ENCODE data around the gene IFI44.

The IFI44 gene

DNA sequence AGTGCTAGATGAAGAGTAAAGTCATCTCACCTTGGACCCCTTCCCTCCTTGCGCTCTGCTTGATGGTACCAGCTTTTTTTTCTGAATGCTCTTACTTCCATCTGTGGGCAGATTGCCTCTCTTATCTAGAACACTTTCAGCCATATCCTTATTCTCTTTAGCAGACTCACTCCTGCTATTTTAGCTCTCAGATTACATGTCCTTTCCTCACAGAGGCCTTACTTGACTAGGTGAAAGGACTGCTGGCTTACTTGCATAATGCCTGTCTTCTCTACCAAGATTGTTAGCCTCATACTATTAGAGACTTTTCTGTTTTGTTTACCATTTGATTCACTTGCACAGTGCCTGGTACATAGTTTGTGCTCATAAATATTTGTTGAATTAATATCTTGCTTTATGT, 9.3 kb downstream of the IFI44 start:
- no peak for DNase-seq

DNA sequence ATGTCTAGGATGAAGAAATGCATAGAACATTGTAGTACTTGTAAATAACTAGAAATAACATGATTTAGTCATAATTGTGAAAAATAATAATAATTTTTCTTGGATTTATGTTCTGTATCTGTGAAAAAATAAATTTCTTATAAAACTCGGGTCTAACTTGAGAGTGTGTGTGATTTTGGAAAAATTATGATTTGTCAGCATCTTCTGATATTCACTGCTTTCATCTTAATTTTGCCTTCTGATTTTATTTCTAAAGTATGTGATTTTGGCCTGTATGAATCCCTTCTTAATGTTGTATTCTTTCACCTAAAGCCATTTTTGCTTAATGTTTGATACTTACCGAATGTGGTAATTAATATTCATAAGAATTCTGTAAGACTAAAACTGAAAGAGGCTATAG, 14.3 kb downstream of the IFI44 start:
- DNase-seq: no peak

DNA sequence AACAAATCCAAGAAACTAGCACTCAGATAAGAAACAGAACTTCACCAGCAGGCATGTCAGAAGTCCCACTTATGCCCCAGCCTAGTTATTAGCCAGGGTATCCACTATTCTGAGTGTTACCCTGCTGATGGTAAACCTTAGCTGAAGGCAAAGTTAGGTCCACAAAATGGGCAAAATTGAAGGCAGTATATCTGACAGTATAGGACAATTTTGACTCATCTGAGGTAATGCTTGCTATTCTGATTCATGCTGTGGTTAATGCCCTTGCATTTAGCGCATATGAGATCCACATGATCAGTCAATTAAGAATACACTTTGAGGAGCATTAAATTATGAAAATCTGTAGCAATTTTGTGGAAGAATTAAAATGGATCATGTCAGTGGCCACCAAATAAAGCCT, 15.1 kb downstream of the IFI44 start:
- DNase-seq: no peak

DNA sequence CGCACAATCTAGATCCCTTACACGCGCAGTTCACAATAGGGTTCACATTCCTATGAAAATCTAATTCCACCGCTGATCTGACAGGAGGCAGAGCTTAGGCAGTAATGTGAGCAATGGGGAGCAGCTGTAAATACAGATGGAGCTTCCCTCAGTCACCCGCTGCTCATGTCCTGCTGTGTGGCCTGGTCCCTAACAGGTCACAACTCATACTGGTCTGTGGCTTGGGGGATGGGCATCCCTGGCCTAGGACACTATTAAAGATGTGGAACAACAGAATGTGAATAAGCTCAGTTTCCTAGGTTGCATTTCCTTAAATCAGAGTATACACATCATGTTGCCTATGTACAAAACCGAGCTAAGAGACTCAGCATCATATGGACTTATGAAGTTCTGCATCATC, 16.2 kb downstream of the IFI44 start:
- DNase-seq: no peak

DNA sequence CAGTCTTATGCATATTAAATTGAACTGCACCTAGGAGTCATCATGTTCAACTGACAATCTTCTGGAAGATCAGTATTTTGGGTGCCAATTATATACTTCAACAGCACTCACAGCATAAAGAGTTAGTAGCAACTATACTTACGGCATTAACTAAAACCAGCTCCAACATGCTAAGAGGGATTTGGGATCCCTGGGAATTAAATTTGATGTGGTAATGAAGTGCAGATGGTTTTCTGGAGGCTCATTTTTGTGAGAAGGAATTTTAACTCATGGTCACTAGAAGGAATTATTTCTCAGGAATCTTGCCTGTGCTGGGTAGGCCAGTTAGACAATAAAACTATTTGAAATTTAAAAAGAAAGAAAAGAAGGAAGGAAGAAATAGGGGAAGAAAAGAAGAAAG, 18.3 kb downstream of the IFI44 start:
- DNase-seq: no peak

DNA sequence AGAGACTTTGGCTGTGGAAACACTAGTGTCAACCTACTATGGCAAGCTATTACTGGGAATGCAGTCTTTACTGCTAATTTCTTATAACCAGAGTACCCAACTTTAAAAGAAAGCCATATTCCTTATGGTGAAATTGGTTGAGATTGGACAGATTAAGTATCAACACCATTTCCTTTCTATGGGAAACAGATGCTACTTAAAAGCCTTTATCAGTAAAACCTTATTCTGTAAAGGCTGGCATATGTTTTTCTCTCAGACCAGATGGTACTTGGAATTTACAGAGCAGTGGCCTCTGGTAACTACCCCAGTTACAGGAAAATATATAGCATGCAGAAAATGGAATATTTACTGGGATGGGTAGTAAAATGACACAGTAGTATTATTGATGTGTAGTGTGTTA, 18.8 kb downstream of the IFI44 start:
- no peak for DNase-seq

DNA sequence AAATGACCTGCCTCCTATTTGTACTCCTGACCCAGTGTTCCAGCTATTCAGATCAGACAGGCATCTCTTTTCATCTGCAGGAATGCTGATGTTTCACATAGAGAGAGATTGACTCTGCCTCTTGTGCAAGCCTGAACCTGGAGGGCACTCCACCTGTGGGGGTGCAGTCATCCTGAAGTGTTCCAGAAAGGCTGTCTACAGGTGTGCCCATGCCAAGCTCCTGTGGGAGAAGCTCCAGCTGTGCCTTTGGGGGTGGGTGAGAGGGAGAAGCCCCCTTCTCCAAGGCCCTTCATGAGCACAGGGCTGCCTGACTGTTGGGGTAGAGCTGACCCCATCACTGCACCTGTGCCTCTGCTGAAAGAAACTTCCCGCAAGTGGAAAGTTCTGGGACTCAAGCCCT, 22.8 kb downstream of the IFI44 start:
- DNase-seq: no peak

DNA sequence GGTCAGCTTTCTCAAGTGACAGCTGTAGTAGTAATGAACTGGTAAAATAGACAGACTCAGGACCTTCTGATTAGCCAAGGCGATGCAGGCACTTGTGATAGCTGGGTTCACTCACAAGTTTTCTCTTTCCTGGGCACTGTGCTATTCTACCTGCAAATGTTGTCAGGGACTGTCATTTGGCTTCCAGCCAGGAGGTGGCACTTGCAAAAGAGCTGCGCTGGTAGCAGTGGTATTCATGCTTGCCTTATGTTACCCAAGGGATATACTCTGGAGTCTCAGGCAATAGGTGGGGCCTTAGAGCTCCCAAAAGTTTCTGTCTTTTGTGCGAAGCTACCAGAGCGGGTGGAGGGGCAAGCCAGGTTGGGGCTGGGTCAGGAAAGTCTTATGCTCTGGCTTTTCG, 23.5 kb downstream of the IFI44 start:
- no peak for DNase-seq

DNA sequence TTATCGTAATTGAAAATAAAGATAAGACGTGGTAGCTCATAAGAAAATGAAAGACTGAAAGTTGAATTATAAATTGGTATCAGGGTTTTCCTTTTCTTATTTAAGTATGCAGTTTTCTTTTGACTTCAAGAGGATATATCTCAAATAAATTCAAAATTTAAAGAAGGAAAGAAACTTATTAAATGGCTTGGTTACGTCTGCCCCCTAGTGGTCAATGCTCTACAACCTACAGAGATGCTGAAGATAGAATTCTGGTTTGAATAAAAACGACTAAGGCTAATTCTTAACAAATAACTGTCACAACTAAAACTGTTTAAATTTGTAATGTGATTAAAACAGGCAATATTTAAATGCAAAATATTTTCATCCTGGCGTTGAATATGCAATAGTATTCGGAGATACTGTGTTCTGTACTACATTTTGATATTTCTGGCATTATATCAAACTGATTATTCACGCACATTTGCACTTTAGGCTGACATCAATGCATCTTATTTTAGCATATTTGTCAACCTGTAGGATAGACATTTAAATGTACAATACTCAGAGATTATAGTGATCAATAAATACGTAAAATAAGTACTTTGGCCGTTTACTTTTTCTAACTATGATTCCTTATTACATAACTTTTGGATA, 26.8 kb downstream of the IFI44 start:
- DNase-seq: peak; percentile 69

DNA sequence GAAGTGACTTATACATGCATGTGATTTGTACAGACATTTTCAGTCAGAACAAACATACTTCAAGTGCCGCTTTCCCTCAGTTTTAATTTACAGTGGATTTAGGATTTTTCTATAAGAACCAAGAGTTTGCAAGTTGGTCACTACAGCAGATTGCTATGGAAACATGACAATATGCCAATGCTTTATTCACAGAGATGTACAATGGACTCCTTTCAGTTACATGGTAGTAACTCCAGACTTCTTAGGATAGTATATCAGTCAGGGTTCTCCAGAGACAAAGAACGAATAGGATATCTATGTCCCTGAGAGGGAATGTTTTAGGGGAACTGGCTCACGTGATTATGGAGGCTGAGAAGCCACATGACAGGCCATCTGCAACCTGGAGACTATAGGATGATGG, 27.4 kb downstream of the IFI44 start:
- no peak for DNase-seq

DNA sequence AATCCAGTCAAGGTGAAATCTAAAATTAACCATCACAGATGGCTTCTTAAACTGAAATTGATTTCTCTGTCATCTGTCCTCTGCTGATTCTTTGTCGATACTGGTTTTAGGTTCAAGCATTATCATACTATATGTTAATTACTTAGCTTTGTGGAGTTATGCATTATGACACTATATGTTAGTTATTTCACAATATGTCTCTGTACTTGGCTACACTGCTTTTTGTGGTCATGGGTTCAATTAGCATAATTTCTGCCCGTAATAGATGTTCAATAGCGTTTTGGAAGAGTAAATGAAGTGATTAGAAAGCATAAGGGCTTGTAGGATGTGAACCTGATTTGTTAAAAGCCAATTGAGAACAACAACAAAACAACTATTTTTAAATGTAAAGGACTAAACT, 28.2 kb downstream of the IFI44 start:
- DNase-seq: no peak

DNA sequence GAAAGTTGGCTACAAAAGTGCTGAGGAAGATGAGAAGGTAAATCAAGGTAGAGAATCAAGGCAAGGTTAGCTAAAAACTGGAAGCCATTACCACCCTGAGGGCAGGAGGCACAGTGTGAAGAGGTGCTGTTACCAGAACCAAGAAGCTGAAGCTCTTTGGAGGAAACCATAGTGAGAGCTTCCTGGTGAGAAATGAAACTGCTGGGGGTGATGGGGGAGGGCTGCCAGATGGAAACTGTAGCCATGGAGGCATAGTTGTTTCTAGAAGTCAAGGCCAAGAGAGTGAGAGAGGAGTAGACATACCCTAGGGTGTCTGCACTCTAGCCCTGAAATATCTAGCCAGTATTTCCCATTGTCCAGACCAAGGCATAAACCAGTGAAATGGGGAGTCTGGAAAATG, 28.7 kb downstream of the IFI44 start:
- no peak for DNase-seq

DNA sequence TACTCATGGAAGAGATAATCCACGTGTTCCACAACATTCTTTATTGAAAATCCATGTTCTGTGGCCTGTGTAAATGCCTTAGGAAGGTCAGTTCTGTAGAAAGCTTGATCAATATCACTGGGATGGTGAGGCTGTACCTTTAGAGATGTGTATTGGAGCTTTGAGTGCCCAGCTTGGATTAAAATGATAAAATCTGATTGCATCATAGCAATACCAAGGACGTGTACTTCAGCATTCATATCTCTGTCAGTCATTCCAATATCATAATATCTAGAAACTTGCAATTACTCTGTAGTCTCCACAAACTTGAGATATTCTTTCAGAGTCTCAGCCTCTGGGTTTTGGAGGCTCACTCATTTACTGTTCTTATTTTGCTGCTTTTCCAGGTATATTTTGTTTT, 31.6 kb downstream of the IFI44 start:
- no peak for DNase-seq

DNA sequence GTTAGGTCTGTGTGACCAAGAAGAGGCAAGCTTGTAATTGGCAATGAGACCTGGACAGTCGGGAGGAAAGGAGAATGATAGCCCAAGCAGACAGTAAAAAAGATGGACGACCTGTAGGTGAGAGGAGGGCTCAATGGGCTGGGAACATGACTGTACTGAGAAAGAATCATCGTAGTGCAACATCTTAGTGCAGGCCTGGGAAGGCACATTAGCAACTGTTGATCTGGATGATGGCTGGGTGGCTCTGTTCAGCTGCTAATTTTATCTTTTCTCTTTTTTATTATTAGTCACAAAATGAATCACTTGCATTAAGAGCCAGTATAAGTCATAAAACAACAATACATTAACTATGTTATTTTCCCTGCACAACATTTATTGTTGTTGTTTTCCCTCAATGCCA, 32.9 kb downstream of the IFI44 start:
- DNase-seq: no peak

DNA sequence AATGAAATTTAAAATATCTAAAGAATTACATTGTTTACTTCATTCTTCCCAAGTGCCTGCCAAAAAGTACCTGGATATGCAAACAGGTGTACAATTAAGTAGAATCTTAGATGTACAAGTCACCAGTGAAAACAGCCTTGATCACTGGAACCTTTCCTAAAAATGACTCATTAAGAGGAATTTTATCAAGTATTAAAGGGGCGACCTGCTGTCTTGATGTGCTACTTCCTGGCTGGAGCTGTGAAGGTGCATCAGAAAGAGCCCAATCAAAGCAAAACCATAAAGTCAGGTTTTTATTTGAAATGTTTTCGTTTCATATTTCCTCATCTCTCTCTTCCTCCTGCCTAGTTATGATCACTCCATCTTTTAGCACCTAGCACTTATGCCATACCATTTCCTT, 33.4 kb downstream of the IFI44 start:
- no peak for DNase-seq

DNA sequence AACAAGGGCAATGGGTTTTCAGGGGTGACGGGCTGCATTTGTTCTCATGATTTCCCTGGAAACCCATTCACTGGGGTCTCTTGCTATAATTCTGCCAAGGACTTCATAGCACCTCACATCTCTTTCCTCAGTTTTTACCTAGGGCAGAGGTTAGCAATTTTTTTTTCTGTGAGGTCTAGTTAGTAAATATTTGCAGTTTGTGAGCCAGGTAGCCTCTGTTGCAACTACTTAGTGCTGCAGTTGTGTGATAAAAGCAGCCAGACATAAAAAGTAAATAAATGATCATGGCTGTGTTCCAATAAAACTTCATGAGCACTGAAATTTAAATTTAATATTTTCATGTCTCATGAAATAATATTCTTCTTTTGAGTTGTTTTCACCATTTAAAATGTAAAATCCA, 37.7 kb downstream of the IFI44 start:
- DNase-seq: no peak

DNA sequence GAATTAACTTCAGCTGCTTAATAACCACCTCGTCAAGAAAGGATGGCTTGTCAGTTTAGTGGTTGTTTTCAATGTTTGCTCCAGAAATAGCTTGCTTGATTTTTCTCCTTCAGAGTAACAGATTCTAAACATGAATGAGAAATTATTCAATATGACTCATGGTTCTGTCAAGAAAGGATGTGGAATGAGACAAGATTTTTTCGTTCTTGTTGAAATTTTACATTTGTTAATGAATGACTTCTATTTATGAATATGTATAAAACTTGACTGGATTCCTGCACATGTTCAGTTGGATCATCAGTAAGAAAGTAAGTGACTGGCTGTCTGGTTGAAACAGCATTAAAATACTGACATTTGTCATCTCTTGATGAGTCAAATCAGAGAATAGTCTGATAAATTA, 38.3 kb downstream of the IFI44 start:
- DNase-seq: peak; percentile 65

DNA sequence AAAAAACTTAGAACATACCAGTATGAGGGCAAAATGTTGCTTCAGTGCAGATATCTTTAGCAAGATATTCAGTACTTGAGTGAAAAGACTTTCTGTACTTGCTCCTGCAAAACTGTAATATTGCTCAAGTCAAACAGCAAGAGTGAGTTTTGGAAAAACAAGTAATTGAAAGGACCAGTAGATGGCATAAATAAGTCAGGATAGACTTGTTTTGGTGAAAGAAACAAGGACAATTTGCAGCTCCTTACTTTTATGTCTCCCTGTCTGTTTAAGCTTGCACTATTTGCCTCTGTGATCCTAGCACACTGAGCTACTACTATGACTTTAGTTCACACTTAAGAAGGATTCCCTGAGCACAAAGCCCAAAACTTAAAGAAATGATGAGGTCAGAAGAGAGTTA, 39.1 kb downstream of the IFI44 start:
- DNase-seq: peak; percentile 67

DNA sequence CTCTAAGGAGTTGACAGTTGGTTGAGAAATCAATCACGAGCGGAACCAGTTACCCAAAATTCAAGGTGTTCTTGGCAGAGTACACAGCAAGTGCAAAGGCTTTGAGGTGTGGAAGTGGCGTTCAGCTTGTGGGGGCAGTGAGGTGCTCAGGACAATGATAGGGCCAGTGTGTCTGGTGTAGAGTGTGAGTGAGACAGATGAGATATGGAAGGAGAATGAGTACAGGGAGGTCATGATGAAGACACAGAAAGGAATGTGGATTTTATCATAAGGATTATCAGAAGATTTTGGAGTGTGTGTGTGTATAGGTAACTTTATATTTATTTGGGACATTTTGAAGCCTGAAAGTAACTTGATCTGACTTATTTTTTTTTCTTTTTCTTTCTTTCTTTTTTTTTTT, 40.9 kb downstream of the IFI44 start:
- no peak for DNase-seq

DNA sequence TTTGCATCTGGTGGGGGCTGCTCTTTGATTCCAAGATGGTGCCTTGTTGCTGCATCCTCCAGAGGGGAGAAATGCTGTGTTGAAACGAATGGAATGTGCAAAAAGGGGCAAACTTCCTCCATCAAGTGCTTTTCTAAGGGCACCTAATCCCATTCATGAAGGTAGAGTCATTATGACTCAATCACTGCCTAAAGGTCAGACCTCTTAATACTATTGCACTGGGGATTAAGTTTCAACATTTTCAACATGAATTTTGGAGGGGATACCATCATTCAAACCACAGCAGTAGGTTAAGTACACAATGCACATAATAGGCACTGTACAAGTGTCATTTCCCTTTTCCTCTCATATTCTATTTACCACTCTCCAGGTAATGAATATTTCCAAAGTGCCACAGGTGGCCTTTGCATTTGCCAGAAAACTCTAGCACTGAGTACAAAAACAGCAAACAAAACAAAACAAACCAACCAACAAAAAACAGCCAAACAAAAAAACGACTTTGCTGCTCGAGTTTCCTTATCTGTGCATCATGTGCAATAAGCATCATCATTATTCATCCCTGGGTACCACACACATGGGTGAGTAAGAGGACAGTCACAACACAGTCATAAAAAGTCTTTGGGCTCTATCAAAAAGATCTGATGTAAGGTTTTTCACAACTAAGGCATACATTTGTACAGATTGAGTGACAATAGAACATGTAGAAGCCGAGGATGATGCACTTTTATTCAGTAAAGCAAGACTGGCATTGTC, 42.5 kb downstream of the IFI44 start:
- peak; percentile 75 for DNase-seq

DNA sequence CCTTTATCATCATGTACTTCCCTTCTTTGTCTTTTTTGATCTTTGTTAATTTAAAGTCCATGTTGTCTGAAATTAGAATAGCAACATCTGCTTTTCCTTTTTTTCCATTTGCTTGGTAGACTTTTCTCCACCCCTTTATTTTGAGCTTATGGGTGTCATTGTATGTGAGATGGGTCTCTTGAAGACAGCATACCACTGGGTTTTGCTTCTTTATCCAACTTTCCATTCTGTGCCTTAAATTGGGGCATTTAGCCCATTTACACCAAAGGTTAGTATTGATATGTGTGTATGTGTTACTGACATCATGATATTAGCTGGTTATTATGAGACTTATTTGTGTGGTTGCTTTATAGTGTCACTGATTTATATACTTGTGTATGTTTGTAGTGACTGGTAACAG, 50.2 kb downstream of the IFI44 start:
- no peak for DNase-seq

DNA sequence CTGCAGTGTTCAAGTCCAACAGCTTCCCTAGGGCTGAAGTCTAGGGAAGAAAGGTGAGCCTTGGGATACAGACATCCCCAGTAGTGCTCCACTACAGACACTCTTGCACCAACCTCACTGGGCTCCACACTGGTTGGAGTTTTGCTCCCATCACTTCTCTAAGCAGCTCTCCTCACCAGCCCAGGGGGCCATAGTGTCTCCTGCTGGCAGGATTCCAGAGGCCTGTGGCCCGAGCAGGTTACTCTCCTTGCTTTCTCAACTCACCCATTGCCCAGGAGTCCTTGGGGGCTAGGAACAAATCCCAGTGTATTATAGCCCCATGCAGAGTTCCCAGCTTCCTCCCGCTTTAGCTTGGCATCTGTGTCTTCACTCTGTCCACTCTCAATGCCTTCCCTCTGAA, 52.8 kb downstream of the IFI44 start:
- DNase-seq: no peak

DNA sequence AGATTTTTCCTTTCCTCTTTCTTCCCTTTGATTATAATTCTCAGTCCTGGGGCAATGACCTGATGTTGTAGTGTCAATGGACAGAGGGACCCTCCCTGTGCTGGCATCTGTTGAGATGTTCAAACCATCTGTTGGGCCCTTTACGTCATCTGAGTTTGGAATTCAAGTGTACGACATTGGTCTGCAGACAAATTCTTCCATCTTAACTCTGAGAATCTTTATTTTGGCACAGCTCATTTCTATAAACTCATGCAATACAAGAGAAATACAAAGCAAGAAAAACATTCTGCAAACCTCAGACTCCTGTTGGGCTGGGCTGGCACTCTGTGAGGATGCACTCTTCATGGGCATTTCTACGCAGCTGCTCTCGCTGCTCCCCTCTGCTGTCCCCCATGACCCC, 54.2 kb downstream of the IFI44 start:
- DNase-seq: no peak

DNA sequence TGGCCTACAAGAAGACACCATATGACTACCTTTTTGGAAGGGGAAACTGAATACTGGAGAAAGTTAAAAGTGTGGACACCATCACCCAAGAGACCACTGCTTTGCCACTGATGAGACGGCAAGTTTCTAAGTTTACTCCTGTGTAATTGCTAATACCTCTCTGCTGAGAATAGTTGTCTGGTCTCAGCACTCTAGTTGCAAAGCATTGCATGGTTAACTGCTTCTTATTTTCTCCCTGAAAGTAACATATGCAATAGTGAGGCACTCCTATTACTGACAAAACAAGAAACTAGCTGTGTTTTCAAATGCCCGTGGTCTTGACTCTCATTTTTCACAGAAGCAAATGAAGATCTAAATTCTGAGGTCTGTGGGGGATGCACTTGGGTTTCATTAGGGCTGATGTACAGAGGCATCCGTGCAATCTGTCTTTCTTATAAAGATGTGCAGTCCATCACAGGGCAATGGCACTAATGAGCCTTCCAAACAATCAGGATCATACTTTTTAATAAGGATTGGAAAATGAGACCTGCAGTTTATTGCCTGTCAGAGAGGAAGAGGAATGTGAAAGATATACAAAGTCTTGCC, 62.9 kb downstream of the IFI44 start:
- no peak for DNase-seq

DNA sequence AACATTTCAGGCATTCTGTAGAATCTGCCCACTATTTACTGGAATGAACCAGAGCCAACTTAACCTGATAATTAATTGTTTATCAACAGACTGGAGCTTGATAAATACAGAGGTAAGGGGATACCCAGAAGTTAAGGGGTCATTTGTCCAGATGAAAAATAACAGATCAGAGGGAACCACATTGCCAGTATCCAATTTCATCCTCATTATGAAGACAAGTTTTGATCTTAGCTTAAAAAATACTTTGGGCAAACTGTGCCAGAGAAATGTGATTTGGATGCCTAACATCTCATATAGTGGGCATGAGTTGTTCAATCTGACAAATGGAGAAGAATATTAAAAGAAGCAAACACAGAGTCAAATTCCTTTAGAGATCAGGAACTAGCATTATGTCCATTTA, 63.7 kb downstream of the IFI44 start:
- no peak for DNase-seq
